Panc1 (cell line): ENCODE data around the gene NPR2. TPM values are rescaled to one million over a fixed set of nuclear protein-coding genes. Genes with fewer than 3 reads are reported as not detected.

Experiments used
- ATAC-seq: fragments of 200-7000 bp; cut with Tn5 transposase; 2 replicates; pipeline ENCODE4 v1.9.1; 2020; ENCODE audit warnings: mild to moderate bottlenecking, moderate library complexity
- BruUV-seq: library from RNA; stranded (reverse); fragments of 400-500 nt; replicated peaks from 2 replicates; lab custom pipeline; 2021; lab: Mats Ljungman, UMichigan
- CTCF ChIA-PET: fragments of 300-600 bp; sonication (Branson Sonifier 250); formaldehyde crosslinking; loops from one replicate; lab custom pipeline; 2022; ENCODE audit warnings: antibody characterized with exemption; lab: Charles Lee
- POLR2A ChIA-PET: fragments of 300-600 bp; sonication (Branson Sonifier 250); formaldehyde crosslinking; loops from one replicate; lab custom pipeline; 2022; ENCODE audit warnings: antibody characterized with exemption; lab: Charles Lee
- DNase-seq: peaks from one replicate; pipeline ENCODE4 v3.0.0-alpha.2; 2010; ENCODE audit warnings: low read depth, low spot score
- H3K27ac ChIP-seq: 2 replicates; pipeline ENCODE4 v1.5.1; 2011; ENCODE audit warnings: mild to moderate bottlenecking, low read length, inconsistent platforms
- H3K27me3 ChIP-seq: fragments of 200-500 bp; sonication (Bioruptor generic); 2 replicates; pipeline ENCODE4 v1.6.0; 2014; ENCODE audit warnings: low read length, inconsistent platforms; ENCODE audit not compliant: control insufficient read depth, insufficient read depth
- H3K36me3 ChIP-seq: fragments of 200-500 bp; sonication (Bioruptor generic); 2 replicates; pipeline ENCODE4 v1.5.1; 2014; ENCODE audit warnings: inconsistent platforms, mild to moderate bottlenecking, low read length, moderate library complexity; ENCODE audit not compliant: control insufficient read depth, insufficient read depth
- H3K4me1 ChIP-seq: 2 replicates; pipeline ENCODE4 v1.5.1; 2011; ENCODE audit warnings: inconsistent platforms, mild to moderate bottlenecking, low read length, moderate library complexity; ENCODE audit not compliant: control insufficient read depth, insufficient read depth
- H3K4me3 ChIP-seq, 2 experiments: 2 replicates each; pipeline ENCODE4 v1.5.1; 2011 to 2012; ENCODE audit warnings: low read depth in 2 of 2, low read length in 2 of 2, mild to moderate bottlenecking in 2 of 2, inconsistent platforms in 1 of 2, moderate library complexity in 1 of 2
- H3K9me3 ChIP-seq: fragments of 200-500 bp; sonication (Bioruptor generic); 2 replicates; pipeline ENCODE4 v1.5.1; 2014; ENCODE audit warnings: low read depth, mild to moderate bottlenecking, inconsistent platforms, low read length, moderate library complexity; ENCODE audit not compliant: control insufficient read depth, insufficient read depth
- POLR2AphosphoS5 ChIP-seq: IDR thresholded peaks from 2 replicates; pipeline ENCODE4 v1.6.1; 2012; ENCODE audit warnings: mild to moderate bottlenecking, low read depth, low read length, moderate library complexity
- SIN3A ChIP-seq: IDR thresholded peaks from 2 replicates; pipeline ENCODE4 v1.6.1; 2012; ENCODE audit warnings: low read depth, mild to moderate bottlenecking, low read length, moderate library complexity, borderline replicate concordance; ENCODE audit not compliant: insufficient read depth
- TCF7L2 ChIP-seq: IDR thresholded peaks from 2 replicates; pipeline ENCODE4 v1.6.1; 2011; ENCODE audit warnings: mild to moderate bottlenecking, low read depth, low read length, inconsistent platforms
- in situ Hi-C: cut with HindIII; loops from 2 replicates; pipeline ENCODE4 v1.10.0; 2016; ENCODE audit warnings: low sequenced_read_pairs, low pct_unique_long_range_greater_than_20kb
- intact Hi-C: fragments of 100-400 bp; cut with micrococcal nuclease; formaldehyde crosslinking; loops from one replicate; pipeline ENCODE4 v1.10.0; 2022; ENCODE audit not compliant: unreplicated experiment
- total RNA-seq: library from RNA; stranded (reverse); gene quantifications from one replicate; pipeline ENCODE4 v1.2.1, GENCODE V29; 2021; ENCODE audit not compliant: unreplicated experiment
- TF ChIP-seq, protein P1 (sequence below), 2 experiments: IDR thresholded peaks; 2 replicates each; pipeline ENCODE4 v1.6.1; 2011 to 2012; ENCODE audit warnings: low read depth in 2 of 2, control low read depth in 1 of 2, low read length in 1 of 2, mild to moderate bottlenecking in 1 of 2, moderate library complexity in 1 of 2; ENCODE audit not compliant: insufficient read depth in 1 of 2
- TF ChIP-seq, protein P2 (sequence below): fragments of 450-650 bp; IDR thresholded peaks from 2 replicates; pipeline ENCODE4 v1.5.1; 2017; ENCODE audit warnings: mild to moderate bottlenecking

The NPR2 gene
- total RNA-seq, 1 experiment from 2014 or later = 12.2 TPM

DNA sequence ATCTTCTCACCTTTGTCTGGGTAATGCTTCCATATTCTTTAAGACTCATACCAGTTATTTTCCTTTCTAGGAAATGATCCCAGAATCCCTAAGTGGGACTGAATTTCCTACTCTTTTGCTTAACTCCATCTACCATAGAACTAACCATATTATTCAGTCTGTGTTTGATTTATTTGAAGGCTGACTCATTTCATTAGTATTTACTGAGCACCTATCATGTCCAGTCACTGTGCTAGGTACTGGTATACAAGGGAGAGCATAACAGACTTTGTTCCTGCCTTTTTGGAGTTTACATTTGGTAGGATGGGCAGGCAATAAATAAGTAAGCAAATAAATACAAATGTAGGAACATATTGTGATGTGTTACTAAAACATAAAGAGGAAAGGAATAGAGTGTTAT, 4.3 kb downstream of the NPR2 start:
- Histone ChIP-seq H3K27ac (no peak overlapping the region), H3K4me1 (0 out of 2 replicates have a peak, but pooled peaks cover 3% of the 10 kb centered on the region), H3K27me3 (no peaks in the 10 kb centered on the region), H3K9me3 (no peaks in the 10 kb centered on the region), H3K4me3 (no peak overlapping the region), H3K36me3 (no peaks in the 10 kb centered on the region; the same call in 1 of the 2 replicates)
- in situ Hi-C loops = no loop called here
- no TSS peak for BruUV-seq
- intact Hi-C loops = no loop called here
- DNase-seq (no peak), ATAC-seq (0 out of 2 replicates have a peak, but pooled peaks have one; percentile 36)
- ChIA-PET CTCF (no interaction called here), POLR2A (interaction anchor here (0.6 kb wide), 1 partner anchor 824 kb away, joined by 7 read pairs; no protein-coding TSS in a partner anchor)
- TF ChIP-seq, protein P1, sequence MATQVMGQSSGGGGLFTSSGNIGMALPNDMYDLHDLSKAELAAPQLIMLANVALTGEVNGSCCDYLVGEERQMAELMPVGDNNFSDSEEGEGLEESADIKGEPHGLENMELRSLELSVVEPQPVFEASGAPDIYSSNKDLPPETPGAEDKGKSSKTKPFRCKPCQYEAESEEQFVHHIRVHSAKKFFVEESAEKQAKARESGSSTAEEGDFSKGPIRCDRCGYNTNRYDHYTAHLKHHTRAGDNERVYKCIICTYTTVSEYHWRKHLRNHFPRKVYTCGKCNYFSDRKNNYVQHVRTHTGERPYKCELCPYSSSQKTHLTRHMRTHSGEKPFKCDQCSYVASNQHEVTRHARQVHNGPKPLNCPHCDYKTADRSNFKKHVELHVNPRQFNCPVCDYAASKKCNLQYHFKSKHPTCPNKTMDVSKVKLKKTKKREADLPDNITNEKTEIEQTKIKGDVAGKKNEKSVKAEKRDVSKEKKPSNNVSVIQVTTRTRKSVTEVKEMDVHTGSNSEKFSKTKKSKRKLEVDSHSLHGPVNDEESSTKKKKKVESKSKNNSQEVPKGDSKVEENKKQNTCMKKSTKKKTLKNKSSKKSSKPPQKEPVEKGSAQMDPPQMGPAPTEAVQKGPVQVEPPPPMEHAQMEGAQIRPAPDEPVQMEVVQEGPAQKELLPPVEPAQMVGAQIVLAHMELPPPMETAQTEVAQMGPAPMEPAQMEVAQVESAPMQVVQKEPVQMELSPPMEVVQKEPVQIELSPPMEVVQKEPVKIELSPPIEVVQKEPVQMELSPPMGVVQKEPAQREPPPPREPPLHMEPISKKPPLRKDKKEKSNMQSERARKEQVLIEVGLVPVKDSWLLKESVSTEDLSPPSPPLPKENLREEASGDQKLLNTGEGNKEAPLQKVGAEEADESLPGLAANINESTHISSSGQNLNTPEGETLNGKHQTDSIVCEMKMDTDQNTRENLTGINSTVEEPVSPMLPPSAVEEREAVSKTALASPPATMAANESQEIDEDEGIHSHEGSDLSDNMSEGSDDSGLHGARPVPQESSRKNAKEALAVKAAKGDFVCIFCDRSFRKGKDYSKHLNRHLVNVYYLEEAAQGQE (IDR thresholded peaks at IDR 0.05; ENCODE audit: insufficient read depth in 1 of 2, low read depth in 2 of 2, low read length in 1 of 2) = no peak
- TF ChIP-seq TCF7L2 (no peak), POLR2AphosphoS5 (no peak), SIN3A (no peak)
- TF ChIP-seq, protein P2, sequence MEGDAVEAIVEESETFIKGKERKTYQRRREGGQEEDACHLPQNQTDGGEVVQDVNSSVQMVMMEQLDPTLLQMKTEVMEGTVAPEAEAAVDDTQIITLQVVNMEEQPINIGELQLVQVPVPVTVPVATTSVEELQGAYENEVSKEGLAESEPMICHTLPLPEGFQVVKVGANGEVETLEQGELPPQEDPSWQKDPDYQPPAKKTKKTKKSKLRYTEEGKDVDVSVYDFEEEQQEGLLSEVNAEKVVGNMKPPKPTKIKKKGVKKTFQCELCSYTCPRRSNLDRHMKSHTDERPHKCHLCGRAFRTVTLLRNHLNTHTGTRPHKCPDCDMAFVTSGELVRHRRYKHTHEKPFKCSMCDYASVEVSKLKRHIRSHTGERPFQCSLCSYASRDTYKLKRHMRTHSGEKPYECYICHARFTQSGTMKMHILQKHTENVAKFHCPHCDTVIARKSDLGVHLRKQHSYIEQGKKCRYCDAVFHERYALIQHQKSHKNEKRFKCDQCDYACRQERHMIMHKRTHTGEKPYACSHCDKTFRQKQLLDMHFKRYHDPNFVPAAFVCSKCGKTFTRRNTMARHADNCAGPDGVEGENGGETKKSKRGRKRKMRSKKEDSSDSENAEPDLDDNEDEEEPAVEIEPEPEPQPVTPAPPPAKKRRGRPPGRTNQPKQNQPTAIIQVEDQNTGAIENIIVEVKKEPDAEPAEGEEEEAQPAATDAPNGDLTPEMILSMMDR = no peak

DNA sequence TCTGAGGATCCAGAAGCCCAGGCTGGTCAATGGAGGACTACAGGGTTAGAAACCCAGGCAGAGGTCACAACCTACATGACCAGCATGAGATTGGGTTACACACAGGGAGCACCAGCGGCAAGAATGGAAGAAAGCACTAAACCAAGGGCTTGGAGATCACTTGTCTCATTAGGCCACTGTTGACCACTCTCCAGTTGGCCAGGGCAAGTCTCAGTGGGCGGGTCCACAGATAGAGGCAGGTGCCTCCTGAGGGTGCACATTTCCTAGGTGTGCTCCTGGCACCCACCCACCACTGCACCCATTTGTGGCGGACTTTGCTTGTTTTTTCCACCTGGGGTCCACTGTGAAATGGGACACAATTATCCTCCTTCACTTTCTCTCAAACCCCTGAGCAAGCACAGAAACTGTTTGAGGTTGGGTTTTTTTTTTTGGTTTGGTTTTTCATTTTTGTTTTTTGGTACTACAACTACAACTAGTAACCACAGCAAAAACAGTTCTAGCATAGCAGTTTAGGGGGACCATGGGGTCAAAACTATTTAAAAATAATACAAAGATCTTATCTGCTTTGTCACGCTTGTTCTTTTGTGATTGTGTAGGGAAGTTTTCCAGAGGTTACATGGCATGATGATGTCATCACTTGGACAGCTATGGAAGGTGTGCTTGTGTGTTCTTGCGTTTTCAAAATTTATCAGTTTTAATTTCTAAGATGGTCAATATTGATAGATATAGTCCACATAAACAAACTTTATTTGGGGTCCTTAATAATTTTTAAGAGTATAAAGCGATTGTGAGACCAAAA, 6.1 kb downstream of the NPR2 start:
- intact Hi-C loops = no loop called here
- no peak for DNase-seq
- Histone ChIP-seq H3K9me3 (no peaks in the 10 kb centered on the region), H3K27ac (no peak overlapping the region), H3K4me1 (0 out of 2 replicates have a peak, but pooled peaks cover 3% of the 10 kb centered on the region), H3K27me3 (no peaks in the 10 kb centered on the region), H3K4me3 (no peak overlapping the region), H3K36me3 (no peaks in the 10 kb centered on the region; the same call in 1 of the 2 replicates)
- BruUV-seq = no TSS peak
- in situ Hi-C loops = no loop called here
- ChIA-PET POLR2A (no interaction called here), CTCF (no interaction called here)
- TF ChIP-seq POLR2AphosphoS5 = no peak
- TF ChIP-seq, protein P2 = no peak
- TF ChIP-seq, protein P1 (IDR thresholded peaks at IDR 0.05; ENCODE audit: insufficient read depth in 1 of 2, low read depth in 2 of 2, low read length in 1 of 2) = no peak
- no peak for TF ChIP-seq TCF7L2
- TF ChIP-seq SIN3A = no peak
- ATAC-seq = no peak
